ENCODE measurements around the gene CMIP. TPM values are rescaled to one million over a fixed set of nuclear protein-coding genes. Genes with fewer than 3 reads are reported as not detected.

CMIP gene
- total RNA-seq, 6 experiments from 2014 or later = 12.2 to 23.0 (median 16.5) TPM

DNA sequence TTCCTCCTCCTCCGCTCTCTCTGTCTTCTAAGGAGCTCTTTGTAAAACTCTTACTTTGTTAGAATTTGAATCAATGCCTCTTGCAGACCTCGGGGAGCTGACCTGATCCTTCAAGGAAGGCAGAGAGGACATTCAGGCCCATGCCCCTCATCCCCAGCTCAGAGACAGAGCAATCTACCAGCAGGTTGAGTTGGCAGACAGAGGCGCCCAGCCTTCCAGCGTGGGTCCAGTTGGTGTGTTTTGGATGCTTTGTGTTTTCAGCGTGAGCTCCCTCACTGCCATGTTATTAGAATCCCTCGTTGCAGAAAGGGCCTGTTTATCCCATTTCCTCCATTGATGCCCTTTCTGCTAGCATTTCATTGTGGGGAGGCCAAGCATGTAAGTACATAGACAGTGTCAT, 167.1 kb downstream of the CMIP start:
- H3K4me1 ChIP-seq = peaks cover 0 to 8% (median 0%) of the 10 kb centered on the region in 4 donors
- TF ChIP-seq POLR2A (IDR thresholded peaks at IDR 0.05) = no peak
- TF ChIP-seq CTCF (IDR thresholded peaks at IDR 0.05) = no peak
- no peak overlapping the region for H3K4me3 ChIP-seq
- H3K27ac ChIP-seq = peak overlapping the region; percentile 21 to 38 (median 29)
- 77% methylated on average over 5 of the region's 6 CpGs for WGBS (ENCODE audit: insufficient coverage, low coverage, low lambda C conversion rate, missing lambda C conversion rate)
- H3K36me3 ChIP-seq = peaks cover 0 to 13% (median 0%) of the 10 kb centered on the region in 4 donors
- no peaks in the 10 kb centered on the region for H3K27me3 ChIP-seq
- intact Hi-C loops (cut with DNase I) = loop anchor here in 1 of 2 donors (5.0 kb wide), 1 partner anchor 86 kb away; no protein-coding TSS in a partner anchor
- ATAC-seq (no peak), DNase-seq (no peak)
- no peaks in the 10 kb centered on the region for H3K9me3 ChIP-seq

GRCh38 chr16:81612351-81613163, 167.9 kb downstream of the CMIP start:
- Histone ChIP-seq H3K27me3 (no peaks in the 10 kb centered on the region), H3K9me3 (no peaks in the 10 kb centered on the region), H3K4me1 (peaks cover 0 to 8% (median 0%) of the 10 kb centered on the region in 4 donors), H3K27ac (peak overlapping the region in 2 of 3 donors; percentile 29 to 65), H3K4me3 (no peak overlapping the region), H3K36me3 (peaks cover 0 to 11% (median 0%) of the 10 kb centered on the region in 4 donors)
- intact Hi-C loops (cut with DNase I) = loop anchor here in 1 of 2 donors (5.0 kb wide), 1 partner anchor 85 kb away; no protein-coding TSS in a partner anchor
- ATAC-seq (peak; percentile 25 to 49 (median 37)), DNase-seq (peak in 1 of 3 donors; percentile 55)
- no peak for TF ChIP-seq POLR2A (IDR thresholded peaks at IDR 0.05)
- TF ChIP-seq CTCF (IDR thresholded peaks at IDR 0.05) = no peak
- 72% methylated on average over 6 of the region's 17 CpGs for WGBS (ENCODE audit: insufficient coverage, low coverage, low lambda C conversion rate, missing lambda C conversion rate)

GRCh38 chr16:81614171-81614570, 169.6 kb downstream of the CMIP start:
- Histone ChIP-seq H3K27ac (no peak overlapping the region), H3K4me3 (no peak overlapping the region), H3K27me3 (no peaks in the 10 kb centered on the region), H3K9me3 (no peaks in the 10 kb centered on the region), H3K36me3 (no peaks in the 10 kb centered on the region), H3K4me1 (peaks cover 0 to 7% (median 0%) of the 10 kb centered on the region in 4 donors)
- WGBS (ENCODE audit: insufficient coverage, low coverage, low lambda C conversion rate, missing lambda C conversion rate) = 40% methylated on average over 1 of the region's 13 CpGs
- TF ChIP-seq POLR2A (IDR thresholded peaks at IDR 0.05) (no peak), CTCF (IDR thresholded peaks at IDR 0.05) (no peak)
- ATAC-seq (no peak), DNase-seq (no peak)
- intact Hi-C loops (cut with DNase I) = loop anchor here in 1 of 2 donors (5.0 kb wide), 1 partner anchor 83 kb away; no protein-coding TSS in a partner anchor

DNA sequence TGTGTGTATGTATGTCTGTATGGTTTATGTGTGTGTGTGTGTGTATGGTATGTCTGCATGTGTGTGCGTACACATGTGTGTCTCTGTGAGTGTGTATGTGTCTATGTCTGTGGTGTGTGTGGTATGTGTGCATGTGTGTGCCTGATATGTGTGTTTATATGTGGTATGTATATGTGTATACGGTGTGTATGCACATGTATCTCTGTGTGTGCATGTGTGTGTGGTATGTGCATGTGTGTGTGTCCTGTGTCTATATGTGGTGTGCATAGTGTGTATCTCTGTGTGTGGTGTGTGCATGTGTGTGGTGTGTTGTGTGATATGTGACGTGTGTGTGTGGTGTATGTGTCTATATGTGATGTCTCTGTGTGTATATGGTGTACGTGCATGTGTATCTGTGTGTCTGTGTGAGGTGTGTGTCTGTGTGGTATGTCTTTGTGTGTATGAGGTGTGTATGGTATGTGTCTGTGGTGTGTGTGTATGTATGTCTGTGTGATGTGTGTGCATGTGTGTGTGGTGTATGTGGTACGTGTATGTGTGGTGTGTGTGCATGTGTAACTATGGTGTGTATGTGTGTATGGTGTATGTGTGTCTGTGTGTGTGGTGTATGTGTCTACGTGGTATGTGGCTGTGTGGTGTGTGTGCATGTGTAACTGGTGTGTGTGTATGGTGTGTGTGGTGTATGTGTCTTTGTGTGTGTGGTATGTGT, 170.2 kb downstream of the CMIP start:
- DNase-seq = no peak
- Histone ChIP-seq H3K4me3 (no peak overlapping the region), H3K4me1 (peaks cover 0 to under 1% (median 0%) of the 10 kb centered on the region in 4 donors), H3K9me3 (no peaks in the 10 kb centered on the region), H3K36me3 (no peaks in the 10 kb centered on the region), H3K27me3 (no peaks in the 10 kb centered on the region), H3K27ac (no peak overlapping the region)
- 93% methylated on average over 5 of the region's 6 CpGs for WGBS (ENCODE audit: insufficient coverage, low coverage, low lambda C conversion rate, missing lambda C conversion rate)
- no peak for TF ChIP-seq CTCF (IDR thresholded peaks at IDR 0.05)
- TF ChIP-seq POLR2A (IDR thresholded peaks at IDR 0.05) = no peak
- intact Hi-C loops (cut with DNase I) = loop anchor here (5.0 kb wide), 2 partner anchors 82 to 107 kb away; no protein-coding TSS in a partner anchor
- ATAC-seq = no peak

Measured in right lobe of liver (tissue), 6 donors.